GM23338 (cell line): Measurements from ENCODE around the gene NAPG. TPM values are rescaled to one million over a fixed set of nuclear protein-coding genes. Genes with fewer than 3 reads are reported as not detected.

Source experiments
- ATAC-seq: fragments of 200-7000 bp; cut with Tn5 transposase; 3 replicates; pipeline ENCODE4 v1.9.1; 2020
- DNase-seq: peaks from one replicate; pipeline ENCODE4 v3.0.0-alpha.2; 2015; ENCODE audit warnings: low spot score
- H2AFZ ChIP-seq: fragments of 200-600 bp; sonication (generic); 2 replicates; pipeline ENCODE4 v1.8.0; 2016; ENCODE audit warnings: antibody characterized with exemption, mild to moderate bottlenecking, moderate library complexity
- H3F3A ChIP-seq: fragments of 200-600 bp; sonication (generic); replicated peaks from 2 replicates; pipeline ENCODE4 v1.8.0; 2017; ENCODE audit warnings: antibody characterized with exemption, mixed run types, low read depth
- H3K27ac ChIP-seq: fragments of 200-600 bp; sonication (generic); 2 replicates; pipeline ENCODE4 v1.6.1; 2016; ENCODE audit warnings: low read depth
- H3K27me3 ChIP-seq: fragments of 200-600 bp; sonication (generic); 2 replicates; pipeline ENCODE4 v1.8.0; 2016; ENCODE audit warnings: mild to moderate bottlenecking, mixed run types, moderate library complexity; ENCODE audit not compliant: insufficient read depth
- H3K36me3 ChIP-seq: fragments of 200-600 bp; sonication (generic); 2 replicates; pipeline ENCODE4 v1.8.0; 2016; ENCODE audit warnings: mild to moderate bottlenecking; ENCODE audit not compliant: insufficient read depth
- H3K4me1 ChIP-seq: fragments of 200-600 bp; sonication (generic); 2 replicates; pipeline ENCODE4 v1.8.0; 2016; ENCODE audit warnings: mild to moderate bottlenecking, moderate library complexity; ENCODE audit not compliant: insufficient read depth
- H3K4me2 ChIP-seq: fragments of 200-600 bp; sonication (generic); 2 replicates; pipeline ENCODE4 v1.7.1; 2017; ENCODE audit warnings: mixed run types
- H3K4me3 ChIP-seq: fragments of 200-600 bp; sonication (generic); 2 replicates; pipeline ENCODE4 v1.6.1; 2016; ENCODE audit warnings: mixed run types
- H3K79me2 ChIP-seq: fragments of 200-600 bp; sonication (generic); replicated peaks from 2 replicates; pipeline ENCODE4 v1.8.0; 2017; ENCODE audit warnings: mild to moderate bottlenecking; ENCODE audit not compliant: insufficient read depth
- H3K9me2 ChIP-seq: fragments of 200-600 bp; sonication (generic); 2 replicates; pipeline ENCODE4 v1.8.0; 2017; ENCODE audit not compliant: insufficient read depth
- H4K20me1 ChIP-seq: fragments of 200-600 bp; sonication (generic); replicated peaks from 2 replicates; pipeline ENCODE4 v1.8.0; 2017; ENCODE audit warnings: mild to moderate bottlenecking; ENCODE audit not compliant: insufficient read depth
- H3K27ac Mint-ChIP-seq: 2 replicates; pipeline ENCODE4 v1.8.0; 2020; ENCODE audit warnings: inconsistent platforms, mild to moderate bottlenecking, moderate library complexity, mixed read lengths
- H3K27me3 Mint-ChIP-seq: 3 replicates; pipeline ENCODE4 v1.8.0; 2022; ENCODE audit warnings: low read depth, mild to moderate bottlenecking, moderate library complexity, mixed read lengths, inconsistent platforms; ENCODE audit not compliant: insufficient read depth, poor library complexity
- H3K36me3 Mint-ChIP-seq: 3 replicates; pipeline ENCODE4 v1.8.0; 2021; ENCODE audit warnings: low read depth, mild to moderate bottlenecking, inconsistent platforms, moderate library complexity, mixed read lengths
- H3K4me1 Mint-ChIP-seq: 3 replicates; pipeline ENCODE4 v1.8.0; 2020; ENCODE audit warnings: mild to moderate bottlenecking, inconsistent platforms, mixed read lengths
- H3K4me3 Mint-ChIP-seq: 3 replicates; pipeline ENCODE4 v1.8.0; 2021; ENCODE audit warnings: moderate library complexity, mild to moderate bottlenecking, inconsistent platforms, mixed read lengths
- H3K9me3 Mint-ChIP-seq: 3 replicates; pipeline ENCODE4 v1.8.0; 2020; ENCODE audit warnings: moderate library complexity, mild to moderate bottlenecking, inconsistent platforms, mixed read lengths
- NANOG ChIP-seq: IDR thresholded peaks from 2 replicates; pipeline ENCODE4 v1.6.1; 2016; ENCODE audit warnings: antibody characterized with exemption, borderline replicate concordance
- STAT1 ChIP-seq: IDR thresholded peaks from one replicate; pipeline ENCODE4 v1.6.1; 2016; ENCODE audit warnings: antibody characterized with exemption; ENCODE audit not compliant: unreplicated experiment
- ZNF114 ChIP-seq: fragments of 250-450 bp; sonication (Bioruptor Pico); IDR thresholded peaks from 2 replicates; pipeline ENCODE4 v1.5.0; 2020; ENCODE audit warnings: mild to moderate bottlenecking, moderate library complexity
- ZNF331 ChIP-seq: fragments of 250-450 bp; sonication (Bioruptor Pico); IDR thresholded peaks from 2 replicates; pipeline ENCODE4 v1.5.0; 2020; ENCODE audit warnings: low read depth, mild to moderate bottlenecking, moderate library complexity
- polyA plus RNA-seq: library from polyadenylated mRNA; unstranded; fragments of >200 nt; fragmentation: Nextera tagmentation; extraction: Ambion mirVana; gene quantifications from 2 replicates; pipeline ENCODE4 v1.2.1, GENCODE V29; 2016
- total RNA-seq: library from RNA; depleted of rRNA; stranded (reverse); fragments of >200 nt; shearing (Covaris generic); gene quantifications from 2 replicates; pipeline ENCODE4 v1.2.3, GENCODE V29; 2014
- TF ChIP-seq, protein P1 (sequence below): fragments of 250-450 bp; sonication (Bioruptor Pico); IDR thresholded peaks from 2 replicates; pipeline ENCODE4 v1.5.0; 2020; ENCODE audit warnings: mild to moderate bottlenecking, moderate library complexity
- TF ChIP-seq, protein P2 (sequence below): IDR thresholded peaks from one replicate; pipeline ENCODE4 v1.6.1; 2018; ENCODE audit warnings: antibody characterized with exemption; ENCODE audit not compliant: unreplicated experiment
- TF ChIP-seq, protein P3 (sequence below), 2 experiments: fragments of 200-600 bp in 1 of 2; sonication (generic) in 1 of 2; conservative IDR thresholded peaks; 2 replicates each; pipeline versions ENCODE4 v1.5.1 to v1.6.1; 2016 to 2017; ENCODE audit warnings: antibody characterized with exemption in 2 of 2, low read depth in 2 of 2, mild to moderate bottlenecking in 2 of 2, moderate library complexity in 1 of 2

The NAPG gene
- total and polyA plus RNA-seq, 2 experiments from 2014 or later = 26.8 to 40.1 TPM

DNA sequence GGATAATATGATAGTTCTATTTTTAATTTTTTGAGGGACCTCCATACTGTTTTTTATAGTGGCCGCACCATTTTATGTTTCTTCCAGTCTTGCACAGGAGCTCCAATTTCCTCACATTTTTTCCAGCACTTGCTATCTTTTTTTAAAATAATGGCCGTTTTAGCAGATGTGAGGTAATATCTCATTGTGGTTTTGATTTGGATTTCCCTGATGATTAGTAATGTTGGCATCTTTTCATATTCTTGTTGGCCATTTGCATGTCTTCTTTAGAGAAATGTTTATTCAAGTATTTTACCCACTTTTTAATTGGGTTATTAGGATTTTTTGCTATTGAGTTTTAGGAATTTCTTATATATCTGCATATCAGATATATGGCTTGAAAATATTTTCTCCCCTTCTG, 29.9 kb upstream of the NAPG start:
- H3K27ac Mint-ChIP-seq = no peak overlapping the region
- no peaks in the 10 kb centered on the region for H3K36me3 Mint-ChIP-seq
- ATAC-seq (no peak), DNase-seq (no peak)
- no peaks in the 10 kb centered on the region for H3K36me3 ChIP-seq
- H3K4me1 Mint-ChIP-seq = no peaks in the 10 kb centered on the region
- H3K9me2 ChIP-seq = peaks cover 12% of the 10 kb centered on the region; the same call in 1 of the 2 replicates
- no peak overlapping the region for H3K4me2 ChIP-seq
- TF ChIP-seq STAT1 (no peak), ZNF114 (CRISPR knock-in tag) (no peak), ZNF331 (no peak), NANOG (no peak)
- TF ChIP-seq, protein P1, sequence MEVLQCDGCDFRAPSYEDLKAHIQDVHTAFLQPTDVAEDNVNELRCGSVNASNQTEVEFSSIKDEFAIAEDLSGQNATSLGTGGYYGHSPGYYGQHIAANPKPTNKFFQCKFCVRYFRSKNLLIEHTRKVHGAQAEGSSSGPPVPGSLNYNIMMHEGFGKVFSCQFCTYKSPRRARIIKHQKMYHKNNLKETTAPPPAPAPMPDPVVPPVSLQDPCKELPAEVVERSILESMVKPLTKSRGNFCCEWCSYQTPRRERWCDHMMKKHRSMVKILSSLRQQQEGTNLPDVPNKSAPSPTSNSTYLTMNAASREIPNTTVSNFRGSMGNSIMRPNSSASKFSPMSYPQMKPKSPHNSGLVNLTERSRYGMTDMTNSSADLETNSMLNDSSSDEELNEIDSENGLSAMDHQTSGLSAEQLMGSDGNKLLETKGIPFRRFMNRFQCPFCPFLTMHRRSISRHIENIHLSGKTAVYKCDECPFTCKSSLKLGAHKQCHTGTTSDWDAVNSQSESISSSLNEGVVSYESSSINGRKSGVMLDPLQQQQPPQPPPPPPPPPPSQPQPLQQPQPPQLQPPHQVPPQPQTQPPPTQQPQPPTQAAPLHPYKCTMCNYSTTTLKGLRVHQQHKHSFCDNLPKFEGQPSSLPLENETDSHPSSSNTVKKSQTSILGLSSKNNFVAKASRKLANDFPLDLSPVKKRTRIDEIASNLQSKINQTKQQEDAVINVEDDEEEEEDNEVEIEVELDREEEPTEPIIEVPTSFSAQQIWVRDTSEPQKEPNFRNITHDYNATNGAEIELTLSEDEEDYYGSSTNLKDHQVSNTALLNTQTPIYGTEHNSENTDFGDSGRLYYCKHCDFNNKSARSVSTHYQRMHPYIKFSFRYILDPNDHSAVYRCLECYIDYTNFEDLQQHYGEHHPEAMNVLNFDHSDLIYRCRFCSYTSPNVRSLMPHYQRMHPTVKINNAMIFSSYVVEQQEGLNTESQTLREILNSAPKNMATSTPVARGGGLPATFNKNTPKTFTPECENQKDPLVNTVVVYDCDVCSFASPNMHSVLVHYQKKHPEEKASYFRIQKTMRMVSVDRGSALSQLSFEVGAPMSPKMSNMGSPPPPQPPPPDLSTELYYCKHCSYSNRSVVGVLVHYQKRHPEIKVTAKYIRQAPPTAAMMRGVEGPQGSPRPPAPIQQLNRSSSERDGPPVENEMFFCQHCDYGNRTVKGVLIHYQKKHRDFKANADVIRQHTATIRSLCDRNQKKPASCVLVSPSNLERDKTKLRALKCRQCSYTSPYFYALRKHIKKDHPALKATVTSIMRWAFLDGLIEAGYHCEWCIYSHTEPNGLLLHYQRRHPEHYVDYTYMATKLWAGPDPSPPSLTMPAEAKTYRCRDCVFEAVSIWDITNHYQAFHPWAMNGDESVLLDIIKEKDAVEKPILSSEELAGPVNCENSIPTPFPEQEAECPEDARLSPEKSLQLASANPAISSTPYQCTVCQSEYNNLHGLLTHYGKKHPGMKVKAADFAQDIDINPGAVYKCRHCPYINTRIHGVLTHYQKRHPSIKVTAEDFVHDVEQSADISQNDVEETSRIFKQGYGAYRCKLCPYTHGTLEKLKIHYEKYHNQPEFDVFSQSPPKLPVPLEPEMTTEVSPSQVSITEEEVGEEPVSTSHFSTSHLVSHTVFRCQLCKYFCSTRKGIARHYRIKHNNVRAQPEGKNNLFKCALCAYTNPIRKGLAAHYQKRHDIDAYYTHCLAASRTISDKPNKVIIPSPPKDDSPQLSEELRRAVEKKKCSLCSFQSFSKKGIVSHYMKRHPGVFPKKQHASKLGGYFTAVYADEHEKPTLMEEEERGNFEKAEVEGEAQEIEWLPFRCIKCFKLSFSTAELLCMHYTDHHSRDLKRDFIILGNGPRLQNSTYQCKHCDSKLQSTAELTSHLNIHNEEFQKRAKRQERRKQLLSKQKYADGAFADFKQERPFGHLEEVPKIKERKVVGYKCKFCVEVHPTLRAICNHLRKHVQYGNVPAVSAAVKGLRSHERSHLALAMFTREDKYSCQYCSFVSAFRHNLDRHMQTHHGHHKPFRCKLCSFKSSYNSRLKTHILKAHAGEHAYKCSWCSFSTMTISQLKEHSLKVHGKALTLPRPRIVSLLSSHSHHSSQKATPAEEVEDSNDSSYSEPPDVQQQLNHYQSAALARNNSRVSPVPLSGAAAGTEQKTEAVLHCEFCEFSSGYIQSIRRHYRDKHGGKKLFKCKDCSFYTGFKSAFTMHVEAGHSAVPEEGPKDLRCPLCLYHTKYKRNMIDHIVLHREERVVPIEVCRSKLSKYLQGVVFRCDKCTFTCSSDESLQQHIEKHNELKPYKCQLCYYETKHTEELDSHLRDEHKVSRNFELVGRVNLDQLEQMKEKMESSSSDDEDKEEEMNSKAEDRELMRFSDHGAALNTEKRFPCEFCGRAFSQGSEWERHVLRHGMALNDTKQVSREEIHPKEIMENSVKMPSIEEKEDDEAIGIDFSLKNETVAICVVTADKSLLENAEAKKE (CRISPR knock-in tag) = no peak
- TF ChIP-seq, protein P2, sequence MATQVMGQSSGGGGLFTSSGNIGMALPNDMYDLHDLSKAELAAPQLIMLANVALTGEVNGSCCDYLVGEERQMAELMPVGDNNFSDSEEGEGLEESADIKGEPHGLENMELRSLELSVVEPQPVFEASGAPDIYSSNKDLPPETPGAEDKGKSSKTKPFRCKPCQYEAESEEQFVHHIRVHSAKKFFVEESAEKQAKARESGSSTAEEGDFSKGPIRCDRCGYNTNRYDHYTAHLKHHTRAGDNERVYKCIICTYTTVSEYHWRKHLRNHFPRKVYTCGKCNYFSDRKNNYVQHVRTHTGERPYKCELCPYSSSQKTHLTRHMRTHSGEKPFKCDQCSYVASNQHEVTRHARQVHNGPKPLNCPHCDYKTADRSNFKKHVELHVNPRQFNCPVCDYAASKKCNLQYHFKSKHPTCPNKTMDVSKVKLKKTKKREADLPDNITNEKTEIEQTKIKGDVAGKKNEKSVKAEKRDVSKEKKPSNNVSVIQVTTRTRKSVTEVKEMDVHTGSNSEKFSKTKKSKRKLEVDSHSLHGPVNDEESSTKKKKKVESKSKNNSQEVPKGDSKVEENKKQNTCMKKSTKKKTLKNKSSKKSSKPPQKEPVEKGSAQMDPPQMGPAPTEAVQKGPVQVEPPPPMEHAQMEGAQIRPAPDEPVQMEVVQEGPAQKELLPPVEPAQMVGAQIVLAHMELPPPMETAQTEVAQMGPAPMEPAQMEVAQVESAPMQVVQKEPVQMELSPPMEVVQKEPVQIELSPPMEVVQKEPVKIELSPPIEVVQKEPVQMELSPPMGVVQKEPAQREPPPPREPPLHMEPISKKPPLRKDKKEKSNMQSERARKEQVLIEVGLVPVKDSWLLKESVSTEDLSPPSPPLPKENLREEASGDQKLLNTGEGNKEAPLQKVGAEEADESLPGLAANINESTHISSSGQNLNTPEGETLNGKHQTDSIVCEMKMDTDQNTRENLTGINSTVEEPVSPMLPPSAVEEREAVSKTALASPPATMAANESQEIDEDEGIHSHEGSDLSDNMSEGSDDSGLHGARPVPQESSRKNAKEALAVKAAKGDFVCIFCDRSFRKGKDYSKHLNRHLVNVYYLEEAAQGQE = no peak
- TF ChIP-seq, protein P3, sequence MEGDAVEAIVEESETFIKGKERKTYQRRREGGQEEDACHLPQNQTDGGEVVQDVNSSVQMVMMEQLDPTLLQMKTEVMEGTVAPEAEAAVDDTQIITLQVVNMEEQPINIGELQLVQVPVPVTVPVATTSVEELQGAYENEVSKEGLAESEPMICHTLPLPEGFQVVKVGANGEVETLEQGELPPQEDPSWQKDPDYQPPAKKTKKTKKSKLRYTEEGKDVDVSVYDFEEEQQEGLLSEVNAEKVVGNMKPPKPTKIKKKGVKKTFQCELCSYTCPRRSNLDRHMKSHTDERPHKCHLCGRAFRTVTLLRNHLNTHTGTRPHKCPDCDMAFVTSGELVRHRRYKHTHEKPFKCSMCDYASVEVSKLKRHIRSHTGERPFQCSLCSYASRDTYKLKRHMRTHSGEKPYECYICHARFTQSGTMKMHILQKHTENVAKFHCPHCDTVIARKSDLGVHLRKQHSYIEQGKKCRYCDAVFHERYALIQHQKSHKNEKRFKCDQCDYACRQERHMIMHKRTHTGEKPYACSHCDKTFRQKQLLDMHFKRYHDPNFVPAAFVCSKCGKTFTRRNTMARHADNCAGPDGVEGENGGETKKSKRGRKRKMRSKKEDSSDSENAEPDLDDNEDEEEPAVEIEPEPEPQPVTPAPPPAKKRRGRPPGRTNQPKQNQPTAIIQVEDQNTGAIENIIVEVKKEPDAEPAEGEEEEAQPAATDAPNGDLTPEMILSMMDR (conservative IDR thresholded peaks at IDR 0.05; ENCODE audit: low read depth in 2 of 2) = no peak
- no peaks in the 10 kb centered on the region for H3F3A ChIP-seq
- no peak overlapping the region for H2AFZ ChIP-seq
- H3K27me3 ChIP-seq = no peaks in the 10 kb centered on the region
- H4K20me1 ChIP-seq = no peaks in the 10 kb centered on the region
- H3K4me3 Mint-ChIP-seq = no peak overlapping the region
- H3K4me1 ChIP-seq = no peaks in the 10 kb centered on the region
- no peak overlapping the region for H3K27ac ChIP-seq
- no peaks in the 10 kb centered on the region for H3K27me3 Mint-ChIP-seq
- H3K79me2 ChIP-seq = no peaks in the 10 kb centered on the region
- H3K9me3 Mint-ChIP-seq = no peaks in the 10 kb centered on the region
- H3K4me3 ChIP-seq = no peak overlapping the region
